A549 treated with Hydrocortisone at 1 μM for 4 hours (cell line): ENCODE data around the gene ZNF337. TPM values are rescaled to one million over a fixed set of nuclear protein-coding genes. Genes with fewer than 3 reads are reported as not detected.

Experiments
- total RNA-seq: library from RNA; stranded (reverse); fragments of 200-300 nt; extraction: Qiagen RNA extraction; gene quantifications from 5 replicates; pipeline ENCODE4 v1.2.3, GENCODE V29; 2022

The ZNF337 gene
- total RNA-seq = 16.4 to 23.3 TPM (median 18.6 TPM) in 5 replicates

GRCh38 chr20:25696371-25697131 lies at the start of gene ZNF337:
TSS of gene ZNF337 (minus strand) at chr20:25696853. CDS start at chr20:25686417, 10,436 bp downstream.

Other genes starting within 250 kb of the ZNF337 start
- gene NINL, start 111.3 kb downstream of the ZNF337 start, total RNA-seq = 11.4 to 15.4 TPM (median 14.7 TPM) in 5 replicates
- gene NANP, start 72.8 kb downstream of the ZNF337 start, total RNA-seq = 6.0 to 9.7 TPM (median 7.6 TPM) in 5 replicates